Effector memory CD8-positive, alpha-beta T cell (primary cell): ENCODE data around the gene POLA2.
A peak's percentile ranks its signal among the peaks of the same experiment; 100 is the strongest.
"Not testable (repeated sequence)": the region's sequence is repeated elsewhere in the genome, so short reads cannot be mapped to it uniquely, and the experiment has no call there.

Source experiments
- ATAC-seq: fragments of 150-1000 bp; cut with Tn5 transposase; replicated peaks from 2 replicates; pipeline ENCODE4 v1.10.0; 2021; ENCODE audit warnings: mild to moderate bottlenecking, moderate library complexity
- DNase-seq, 3 experiments: peaks; one replicate each; pipeline ENCODE4 v3.0.0; 2021
- H3K27ac Mint-ChIP-seq, 2 donors: one replicate each; pipeline ENCODE4 v1.8.0; 2022; ENCODE audit warnings: mild to moderate bottlenecking in 2 of 2, mixed read lengths in 2 of 2, moderate library complexity in 2 of 2
- H3K27me3 Mint-ChIP-seq, 2 donors: one replicate each; pipeline ENCODE4 v1.8.0; 2022; ENCODE audit warnings: mixed read lengths in 2 of 2
- H3K36me3 Mint-ChIP-seq: one replicate; pipeline ENCODE4 v1.8.0; 2022; ENCODE audit warnings: mild to moderate bottlenecking, moderate library complexity, mixed read lengths; ENCODE audit not compliant: insufficient read depth
- H3K4me1 Mint-ChIP-seq, 2 donors: one replicate each; pipeline ENCODE4 v1.8.0; 2022; ENCODE audit warnings: low read depth in 2 of 2, mixed read lengths in 2 of 2
- H3K4me3 Mint-ChIP-seq, 2 donors: one replicate each; pipeline ENCODE4 v1.8.0; 2022; ENCODE audit warnings: mild to moderate bottlenecking in 2 of 2, mixed read lengths in 2 of 2, moderate library complexity in 2 of 2
- H3K9me3 Mint-ChIP-seq, 2 donors: one replicate each; pipeline ENCODE4 v1.8.0; 2022; ENCODE audit warnings: mixed read lengths in 2 of 2

POLA2 gene

DNA sequence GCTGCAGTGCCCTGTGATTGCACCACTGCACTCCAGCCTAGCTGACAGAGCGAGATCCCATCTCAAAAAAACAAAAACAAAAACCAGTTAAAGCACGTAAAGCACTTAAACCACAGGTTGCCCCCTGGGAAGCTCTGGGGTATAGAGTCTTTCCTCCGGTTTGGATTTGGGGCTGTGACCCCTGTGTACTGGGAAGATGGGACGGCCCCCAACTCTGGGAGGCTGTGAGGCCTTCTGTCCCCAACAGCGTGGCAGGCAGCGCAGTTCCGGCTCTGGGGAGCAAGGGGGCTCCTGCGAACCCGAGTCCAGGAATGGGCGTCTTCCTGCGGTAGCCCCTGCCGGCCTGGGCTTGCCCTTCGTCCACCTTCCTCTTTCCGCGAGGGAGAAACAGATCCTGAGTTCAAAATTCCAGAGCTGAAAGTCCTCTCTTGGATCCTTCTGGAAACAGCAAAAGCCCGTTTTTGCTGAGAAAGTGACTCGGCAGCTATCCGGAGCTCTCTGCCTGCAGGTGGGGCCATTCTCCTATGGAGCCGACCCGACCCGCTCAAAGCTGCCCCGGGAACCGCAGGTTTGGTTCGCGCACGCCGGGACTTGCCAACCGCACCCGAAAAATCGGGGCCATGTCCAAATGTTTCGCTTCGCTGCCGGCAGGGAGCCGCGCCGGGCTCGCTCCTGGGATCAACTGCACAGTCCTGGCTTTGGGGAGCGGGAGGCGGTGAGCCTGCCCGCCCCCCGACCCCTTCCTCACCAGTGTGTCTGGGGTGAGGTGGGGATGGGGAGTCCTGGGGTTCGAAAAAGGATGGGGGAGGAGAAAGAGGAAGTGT lies 36.3 kb upstream of the POLA2 start:
- no peak overlapping the region for H3K27ac Mint-ChIP-seq
- peak; percentile 90 for ATAC-seq

DNA sequence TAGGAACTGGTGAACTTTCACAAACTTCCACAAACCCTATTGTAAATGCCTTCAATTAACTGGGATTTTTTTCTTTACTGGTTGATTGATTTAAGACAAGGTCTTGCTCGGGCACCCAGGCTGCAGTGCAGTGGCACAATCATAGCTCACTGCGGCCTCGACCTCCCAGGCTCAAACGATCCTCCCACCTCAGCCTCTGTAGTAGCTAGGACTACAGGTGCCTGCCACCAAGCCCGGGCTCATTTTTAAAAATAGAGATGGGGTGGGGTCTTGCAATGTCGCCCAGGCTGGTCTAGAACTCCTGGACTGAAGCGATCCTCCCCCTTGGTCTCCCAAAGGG lies 35.7 kb upstream of the POLA2 start:
- Mint-ChIP-seq H3K4me3 (peak overlapping the region; percentile 73 to 80), H3K36me3 (no peaks in the 10 kb centered on the region), H3K9me3 (no peaks in the 10 kb centered on the region), H3K27me3 (peaks cover 32 to 42% of the 10 kb centered on the region in 2 donors), H3K4me1 (peaks cover 5 to 7% of the 10 kb centered on the region in 2 donors), H3K27ac (no peak overlapping the region)
- DNase-seq: no peak
- ATAC-seq: peak; percentile 7

More for the DNA sequence above, 36.3 kb upstream of the POLA2 start:
- DNase-seq: peak; percentile 38 to 42 (median 41)
- H3K4me3 Mint-ChIP-seq: peak overlapping the region; percentile 73 to 80
- H3K27me3 Mint-ChIP-seq: peaks cover 32 to 42% of the 10 kb centered on the region in 2 donors
- H3K36me3 Mint-ChIP-seq: no peaks in the 10 kb centered on the region
- H3K9me3 Mint-ChIP-seq: no peaks in the 10 kb centered on the region
- peaks cover 5 to 7% of the 10 kb centered on the region in 2 donors for H3K4me1 Mint-ChIP-seq

DNA sequence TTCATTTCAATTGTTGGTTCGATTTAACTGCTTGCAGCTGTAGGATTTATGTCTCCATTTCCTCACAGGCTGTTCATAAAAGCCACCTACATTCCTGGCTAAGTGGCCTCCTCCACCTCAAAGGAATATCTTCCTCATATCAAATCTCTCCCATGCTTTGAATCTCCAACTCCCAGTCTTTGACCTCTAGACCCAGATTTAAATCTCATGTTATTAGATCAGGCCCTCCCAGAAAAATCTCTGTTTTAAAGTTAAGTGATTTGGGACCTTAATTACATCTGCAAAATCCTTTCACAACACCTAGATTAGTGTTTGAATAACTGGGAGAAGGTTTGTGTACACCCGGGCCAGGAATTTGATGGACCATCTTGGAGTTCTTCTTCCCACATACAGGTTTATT lies 33.9 kb upstream of the POLA2 start:
- Mint-ChIP-seq H3K4me3 (no peak overlapping the region), H3K27ac (no peak overlapping the region), H3K36me3 (no peaks in the 10 kb centered on the region), H3K27me3 (peaks cover 32 to 42% of the 10 kb centered on the region in 2 donors), H3K4me1 (peaks cover 5% of the 10 kb centered on the region in 2 donors), H3K9me3 (no peaks in the 10 kb centered on the region)
- no peak for ATAC-seq
- DNase-seq: no peak

DNA sequence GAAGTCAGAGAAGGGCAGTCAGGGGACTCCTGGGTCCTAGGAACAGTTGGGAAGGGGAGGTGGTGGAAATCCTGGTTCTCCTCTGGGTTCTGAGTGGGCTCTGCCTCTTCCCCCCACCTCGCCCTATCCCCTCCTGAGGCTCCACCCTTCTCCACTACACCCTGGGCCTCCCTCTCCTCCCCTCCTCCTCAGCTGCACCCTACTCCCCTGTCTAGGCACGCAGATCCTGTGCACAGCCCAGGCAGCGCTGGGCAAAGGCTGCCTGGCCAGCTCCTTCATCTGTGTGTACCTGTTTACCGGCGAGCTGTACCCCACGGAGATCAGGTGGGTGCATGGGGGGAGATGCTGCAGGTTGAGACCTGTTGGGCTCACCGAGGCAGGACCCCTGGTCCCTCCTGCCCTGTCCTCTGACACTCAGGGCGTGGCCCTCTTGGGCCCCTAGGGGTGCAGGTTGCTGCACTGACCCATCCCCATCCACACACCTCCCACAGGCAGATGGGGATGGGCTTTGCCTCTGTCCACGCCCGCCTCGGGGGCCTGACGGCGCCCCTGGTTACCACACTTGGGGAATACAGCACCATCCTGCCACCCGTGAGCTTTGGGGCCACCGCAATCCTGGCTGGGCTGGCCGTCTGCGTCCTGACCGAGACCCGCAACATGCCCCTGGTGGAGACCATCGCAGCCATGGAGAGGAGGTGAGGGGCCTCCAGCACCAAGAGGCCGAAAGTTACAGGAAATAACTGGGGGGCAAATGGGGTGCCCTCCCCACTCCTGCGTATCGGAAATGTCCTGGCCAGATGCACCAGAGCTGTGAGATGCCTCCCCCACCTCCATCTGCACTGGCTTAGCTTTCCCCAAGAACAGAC lies 25.3 kb upstream of the POLA2 start:
- Mint-ChIP-seq H3K27me3 (no peaks in the 10 kb centered on the region), H3K4me3 (no peak overlapping the region), H3K9me3 (no peaks in the 10 kb centered on the region), H3K27ac (no peak overlapping the region), H3K4me1 (no peaks in the 10 kb centered on the region), H3K36me3 (no peaks in the 10 kb centered on the region)
- ATAC-seq (no peak), DNase-seq (no peak)

DNA sequence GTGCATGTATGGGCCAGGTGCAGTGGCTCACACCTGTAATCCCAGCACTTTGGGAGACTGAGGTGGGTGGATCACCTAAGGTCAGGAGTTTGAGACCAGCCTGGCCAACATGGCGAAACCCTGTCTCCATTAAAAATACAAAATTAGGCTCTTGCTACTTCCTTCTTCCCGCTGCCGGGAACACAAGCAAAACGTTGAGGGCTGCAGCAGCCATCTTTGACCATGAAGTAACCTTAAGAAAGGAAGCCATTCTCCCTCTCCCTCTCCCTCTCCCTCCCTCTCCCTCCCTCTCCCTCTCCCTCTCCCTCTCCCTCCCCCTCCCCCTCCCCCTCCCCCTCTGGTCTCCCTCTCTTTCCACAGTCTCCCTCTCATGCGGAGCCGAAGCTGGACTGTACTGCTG lies 23.5 kb upstream of the POLA2 start:
- H3K27ac Mint-ChIP-seq, H3K9me3 Mint-ChIP-seq, H3K36me3 Mint-ChIP-seq, H3K4me1 Mint-ChIP-seq, H3K27me3 Mint-ChIP-seq, H3K4me3 Mint-ChIP-seq, ATAC-seq, DNase-seq: not testable (repeated sequence)

DNA sequence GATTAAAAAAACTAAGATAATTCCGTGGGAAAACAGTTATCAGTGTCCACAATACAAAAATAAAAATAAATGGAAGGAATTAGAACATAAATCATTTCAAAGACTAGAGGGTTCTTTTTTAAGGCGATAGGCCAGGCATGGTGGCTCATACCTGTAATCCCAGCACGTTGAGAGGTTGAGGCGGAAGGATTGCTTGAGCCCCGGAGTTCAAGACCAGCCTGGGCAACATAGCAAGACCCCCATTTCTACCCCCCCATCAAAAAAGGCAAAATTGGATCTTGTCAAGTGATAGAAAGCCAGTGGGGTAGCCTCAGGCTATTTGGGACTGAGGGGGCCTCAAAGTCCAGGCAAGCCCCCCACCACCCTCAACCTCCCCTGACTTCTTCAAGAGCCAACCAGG lies 20.6 kb upstream of the POLA2 start:
- DNase-seq: no peak
- H3K36me3 Mint-ChIP-seq: no peaks in the 10 kb centered on the region
- H3K4me1 Mint-ChIP-seq: no peaks in the 10 kb centered on the region
- peaks cover 0 to 9% of the 10 kb centered on the region in 2 donors for H3K27me3 Mint-ChIP-seq
- H3K9me3 Mint-ChIP-seq: peaks cover 3 to 9% of the 10 kb centered on the region in 2 donors
- no peak for ATAC-seq
- no peak overlapping the region for H3K27ac Mint-ChIP-seq
- H3K4me3 Mint-ChIP-seq: no peak overlapping the region

DNA sequence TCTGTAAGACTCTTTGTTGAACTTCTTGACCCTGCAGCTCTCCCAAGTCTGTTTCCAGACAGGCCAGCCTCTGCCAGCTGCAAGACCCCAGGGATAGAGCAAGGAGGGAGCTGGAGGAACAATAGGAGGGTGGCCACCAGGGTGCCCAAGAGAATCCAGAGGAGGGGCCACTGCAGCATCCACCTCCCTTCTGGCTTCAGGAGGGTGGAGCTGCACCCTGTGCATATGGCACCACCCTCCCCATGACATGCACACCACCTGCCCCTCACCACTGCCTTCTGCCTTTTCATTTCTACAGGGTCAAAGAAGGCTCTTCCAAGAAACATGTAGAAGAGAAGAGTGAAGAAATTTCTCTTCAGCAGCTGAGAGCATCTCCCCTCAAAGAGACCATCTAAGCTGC lies 20.1 kb upstream of the POLA2 start:
- no peak overlapping the region for H3K4me3 Mint-ChIP-seq
- no peaks in the 10 kb centered on the region for H3K36me3 Mint-ChIP-seq
- H3K9me3 Mint-ChIP-seq: peaks cover 3 to 9% of the 10 kb centered on the region in 2 donors
- H3K4me1 Mint-ChIP-seq: no peaks in the 10 kb centered on the region
- peaks cover 0 to 9% of the 10 kb centered on the region in 2 donors for H3K27me3 Mint-ChIP-seq
- H3K27ac Mint-ChIP-seq: peak overlapping the region in 1 of 2 donors; percentile 22
- no peak for ATAC-seq
- DNase-seq: no peak

DNA sequence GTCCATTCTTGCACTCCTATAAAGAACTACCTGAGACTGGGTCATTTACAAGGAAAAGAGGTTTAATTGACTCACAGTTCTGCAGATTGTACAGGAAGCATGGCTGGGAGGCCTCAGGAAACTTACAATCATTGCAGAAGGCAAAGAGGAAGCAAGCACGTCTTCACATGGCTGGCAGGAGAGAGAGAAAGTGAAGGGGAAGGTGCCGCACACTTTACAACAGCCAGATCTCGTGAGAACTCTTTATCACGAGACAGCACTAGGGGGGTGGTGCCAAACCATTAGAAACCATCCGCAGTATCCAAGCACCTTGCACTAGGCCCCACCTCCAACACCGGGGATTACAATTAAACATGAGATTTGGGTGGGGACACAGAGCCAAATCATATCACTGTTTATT lies 19.4 kb upstream of the POLA2 start:
- ATAC-seq: no peak
- peaks cover 0 to 9% of the 10 kb centered on the region in 2 donors for H3K27me3 Mint-ChIP-seq
- DNase-seq: no peak
- H3K4me3 Mint-ChIP-seq: no peak overlapping the region
- peak overlapping the region in 1 of 2 donors; percentile 22 for H3K27ac Mint-ChIP-seq
- peaks cover 3 to 9% of the 10 kb centered on the region in 2 donors for H3K9me3 Mint-ChIP-seq
- no peaks in the 10 kb centered on the region for H3K4me1 Mint-ChIP-seq
- H3K36me3 Mint-ChIP-seq: no peaks in the 10 kb centered on the region

DNA sequence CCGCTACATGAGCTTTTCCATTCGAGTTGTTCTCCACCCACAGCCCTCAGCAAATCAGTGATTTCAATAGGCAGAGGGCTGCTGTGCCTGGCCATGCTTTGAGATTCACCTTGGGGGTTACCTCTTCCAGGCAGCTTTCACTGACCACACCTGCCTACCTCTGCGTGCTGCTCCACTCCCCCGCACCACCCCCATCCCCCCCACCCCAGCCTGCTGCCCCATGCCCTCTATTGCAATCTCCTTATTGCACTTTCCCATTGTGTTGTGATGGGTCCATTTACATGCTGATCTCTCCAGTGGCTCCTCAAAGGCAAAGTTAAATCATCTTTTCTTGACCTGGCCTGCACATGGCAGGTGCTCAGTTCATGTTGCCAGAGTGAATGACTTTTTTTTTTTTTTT lies 18.0 kb upstream of the POLA2 start:
- H3K36me3 Mint-ChIP-seq: peaks cover 5% of the 10 kb centered on the region
- H3K27me3 Mint-ChIP-seq: peaks cover 0 to 9% of the 10 kb centered on the region in 2 donors
- ATAC-seq (no peak), DNase-seq (no peak)
- H3K9me3 Mint-ChIP-seq: peaks cover 3 to 9% of the 10 kb centered on the region in 2 donors
- no peaks in the 10 kb centered on the region for H3K4me1 Mint-ChIP-seq
- H3K27ac Mint-ChIP-seq: no peak overlapping the region
- H3K4me3 Mint-ChIP-seq: no peak overlapping the region

DNA sequence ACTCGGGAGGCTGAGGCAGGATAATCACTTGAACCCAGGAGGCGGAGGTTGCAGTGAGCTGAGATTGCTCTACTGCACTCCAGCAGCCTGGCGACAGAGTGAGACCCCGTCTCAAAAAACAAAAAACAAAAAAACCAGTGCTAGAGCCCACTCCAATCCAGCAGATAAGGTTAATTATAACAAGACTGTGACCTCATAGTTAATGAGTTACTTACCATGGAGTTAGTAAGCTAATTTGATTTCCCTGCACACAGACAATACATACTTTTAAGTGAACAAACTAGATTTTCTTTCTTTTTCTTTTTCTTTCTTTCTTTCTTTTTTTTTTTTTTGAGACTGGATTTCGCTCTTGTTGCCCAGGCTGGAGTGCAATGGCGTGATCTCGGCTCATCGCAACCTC lies 16.7 kb upstream of the POLA2 start:
- H3K27me3 Mint-ChIP-seq, ATAC-seq, H3K4me1 Mint-ChIP-seq, DNase-seq, H3K36me3 Mint-ChIP-seq, H3K9me3 Mint-ChIP-seq, H3K27ac Mint-ChIP-seq, H3K4me3 Mint-ChIP-seq: not testable (repeated sequence)

DNA sequence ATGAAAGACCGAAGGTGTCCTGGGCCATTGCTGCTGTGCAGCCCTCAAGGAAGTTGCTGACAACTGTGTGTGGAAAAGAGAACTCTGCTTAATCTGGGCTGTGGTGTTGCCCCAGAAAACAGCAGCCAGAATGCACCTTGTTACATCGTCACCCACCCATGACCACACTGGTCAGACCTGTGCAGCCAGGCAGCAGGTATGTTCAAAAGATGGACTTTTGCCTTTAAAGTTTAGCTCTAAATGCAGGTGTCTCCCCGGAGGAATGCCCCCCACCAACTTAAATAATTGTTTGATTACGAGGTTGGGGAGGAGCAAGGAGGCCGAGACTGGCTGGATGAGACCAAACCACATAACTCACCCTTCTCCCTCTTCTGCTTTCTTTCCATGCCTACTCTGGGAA lies 15.3 kb upstream of the POLA2 start:
- ATAC-seq (no peak), DNase-seq (no peak)
- Mint-ChIP-seq H3K27me3 (peaks cover 0 to 8% of the 10 kb centered on the region in 2 donors), H3K4me1 (no peaks in the 10 kb centered on the region), H3K9me3 (peaks cover 3 to 9% of the 10 kb centered on the region in 2 donors), H3K36me3 (peaks cover 9% of the 10 kb centered on the region), H3K27ac (no peak overlapping the region), H3K4me3 (no peak overlapping the region)

DNA sequence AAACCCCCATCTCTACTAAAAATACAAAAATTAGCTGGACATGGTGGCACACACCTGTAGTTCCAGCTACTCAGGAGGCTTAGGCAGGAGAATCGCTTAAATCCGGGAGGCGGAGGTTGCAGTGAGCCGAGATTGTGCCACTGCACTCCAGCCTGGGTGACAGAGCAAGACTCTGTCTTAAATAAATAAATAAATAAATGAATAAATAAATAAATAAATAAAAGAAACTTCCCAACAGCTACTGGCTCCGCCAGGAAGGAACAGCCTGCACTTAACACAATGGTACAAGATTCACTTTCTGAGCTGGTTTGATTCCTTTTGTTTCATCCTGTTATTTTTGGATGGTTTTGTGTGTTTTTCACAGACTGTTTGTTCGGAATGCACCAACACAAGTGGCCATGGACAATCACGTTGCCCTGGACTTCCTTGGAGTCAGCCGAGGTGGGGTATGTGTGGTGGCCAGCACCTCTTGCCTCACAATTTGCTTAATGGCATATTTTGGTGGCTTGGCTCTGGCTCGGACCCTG lies 13.5 kb upstream of the POLA2 start:
- H3K4me3 Mint-ChIP-seq, DNase-seq, H3K27me3 Mint-ChIP-seq, H3K27ac Mint-ChIP-seq, ATAC-seq, H3K36me3 Mint-ChIP-seq, H3K9me3 Mint-ChIP-seq, H3K4me1 Mint-ChIP-seq: not testable (repeated sequence)

DNA sequence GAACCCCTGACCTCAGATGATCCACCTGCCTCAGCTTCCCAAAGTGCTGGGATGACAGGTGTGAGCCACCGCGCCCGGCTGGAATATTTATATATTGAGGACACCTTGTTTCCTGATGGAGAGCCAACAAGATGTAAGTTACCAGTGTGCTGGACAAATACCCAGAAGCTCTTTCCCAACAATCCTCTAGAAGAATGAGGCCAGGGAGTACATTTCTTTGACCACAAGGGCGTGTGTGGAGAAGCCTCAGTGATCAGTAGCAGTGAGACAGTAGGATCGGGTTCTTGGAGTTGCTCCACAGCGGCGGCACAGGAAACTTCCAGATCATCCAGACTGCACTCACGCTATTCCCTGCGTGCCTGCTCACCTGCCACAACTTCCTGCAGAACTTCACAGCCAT lies 10.3 kb upstream of the POLA2 start:
- Mint-ChIP-seq H3K9me3 (no peaks in the 10 kb centered on the region), H3K36me3 (peaks cover 9% of the 10 kb centered on the region), H3K27ac (no peak overlapping the region), H3K27me3 (peaks cover 0 to 6% of the 10 kb centered on the region in 2 donors), H3K4me1 (no peaks in the 10 kb centered on the region), H3K4me3 (no peak overlapping the region)
- ATAC-seq: no peak
- DNase-seq: no peak
